HUES6 (cell line): ENCODE data around the gene NDUFV2.
"Not testable (repeated sequence)": the region's sequence is repeated elsewhere in the genome, so short reads cannot be mapped to it uniquely, and the experiment has no call there.

Experiments
- H3K27ac ChIP-seq: 2 replicates; pipeline ENCODE4 v1.7.0; 2013; ENCODE audit warnings: low read depth, mild to moderate bottlenecking, low read length, inconsistent platforms
- H3K27me3 ChIP-seq: 2 replicates; pipeline ENCODE4 v1.6.1; 2013; ENCODE audit warnings: low read length; ENCODE audit not compliant: control insufficient read depth, insufficient read depth
- H3K36me3 ChIP-seq: 2 replicates; pipeline ENCODE4 v1.6.1; 2013; ENCODE audit warnings: low read length; ENCODE audit not compliant: control insufficient read depth, insufficient read depth
- H3K4me1 ChIP-seq: 2 replicates; pipeline ENCODE4 v1.6.1; 2013; ENCODE audit warnings: low read length; ENCODE audit not compliant: control insufficient read depth, insufficient read depth
- H3K4me3 ChIP-seq: 2 replicates; pipeline ENCODE4 v1.5.1; 2013; ENCODE audit warnings: low read depth, low read length
- H3K9ac ChIP-seq: one replicate; pipeline ENCODE4 v1.6.1; 2013; ENCODE audit warnings: mild to moderate bottlenecking, low read length
- H3K9me3 ChIP-seq: 2 replicates; pipeline ENCODE4 v1.6.1; 2013; ENCODE audit warnings: low read depth, low read length; ENCODE audit not compliant: control insufficient read depth, insufficient read depth

The NDUFV2 gene

GRCh38 chr18:9068346-9068745 is 34.2 kb upstream of the NDUFV2 start:
- H3K9ac ChIP-seq = no peak overlapping the region
- H3K4me1 ChIP-seq = peaks cover 7% of the 10 kb centered on the region; the same call in 1 of the 2 replicates
- H3K36me3 ChIP-seq = no peaks in the 10 kb centered on the region
- H3K9me3 ChIP-seq = peaks cover 4% of the 10 kb centered on the region; the same call in 1 of the 2 replicates
- no peak overlapping the region for H3K4me3 ChIP-seq
- no peak overlapping the region for H3K27ac ChIP-seq
- H3K27me3 ChIP-seq = no peaks in the 10 kb centered on the region

GRCh38 chr18:9069601-9070000 is 32.9 kb upstream of the NDUFV2 start:
- Histone ChIP-seq H3K27me3 (no peaks in the 10 kb centered on the region), H3K4me3 (no peak overlapping the region), H3K9me3 (peaks cover 4% of the 10 kb centered on the region; the same call in 1 of the 2 replicates), H3K27ac (no peak overlapping the region), H3K36me3 (no peaks in the 10 kb centered on the region), H3K4me1 (peaks cover 7% of the 10 kb centered on the region; the same call in 1 of the 2 replicates), H3K9ac (no peak overlapping the region)

- H3K9ac ChIP-seq = no peak overlapping the region
- no peak overlapping the region for H3K4me3 ChIP-seq
- peaks cover 7% of the 10 kb centered on the region; the same call in 1 of the 2 replicates for H3K4me1 ChIP-seq
- no peaks in the 10 kb centered on the region for H3K27me3 ChIP-seq
- no peak overlapping the region for H3K27ac ChIP-seq
- H3K36me3 ChIP-seq = no peaks in the 10 kb centered on the region
- peaks cover 4% of the 10 kb centered on the region; the same call in 1 of the 2 replicates for H3K9me3 ChIP-seq
Measured at GRCh38 chr18:9070212-9070611, 32.3 kb upstream of the NDUFV2 start.

DNA sequence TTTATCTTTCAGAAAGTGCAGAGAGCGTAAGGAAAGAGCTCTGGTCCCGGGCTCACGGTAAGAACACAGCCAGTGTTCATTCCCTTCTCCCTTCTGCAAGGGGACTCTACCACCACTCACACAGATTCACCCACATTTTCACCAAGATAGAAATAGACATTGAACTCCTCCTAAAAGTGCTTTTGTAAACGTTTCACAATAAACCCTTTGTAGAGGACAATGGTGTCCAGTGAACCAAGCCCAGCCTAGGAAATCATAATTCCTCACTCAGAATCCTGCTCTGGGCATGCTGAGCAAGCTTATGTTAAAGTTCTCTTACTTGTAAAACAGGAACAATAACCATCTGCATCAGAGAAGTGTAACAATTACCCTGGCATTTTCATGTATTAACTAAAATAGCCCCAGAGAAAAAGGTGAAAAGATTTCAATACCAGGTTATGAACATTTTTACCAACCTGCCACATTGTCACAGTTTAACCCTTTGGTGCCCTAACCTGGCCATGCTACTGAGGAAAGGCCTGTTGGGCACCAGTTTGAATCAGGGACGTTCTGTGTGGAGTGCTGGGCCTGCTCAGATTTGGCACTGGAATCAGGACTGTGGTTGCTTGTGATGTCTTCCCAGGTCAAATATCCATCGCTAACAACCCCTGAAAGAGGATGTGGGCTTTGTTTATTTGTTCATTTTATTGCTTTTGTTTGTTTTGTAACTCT is 22.5 kb upstream of the NDUFV2 start:
- no peaks in the 10 kb centered on the region for H3K4me1 ChIP-seq
- H3K27ac ChIP-seq = no peak overlapping the region
- H3K4me3 ChIP-seq = no peak overlapping the region
- no peaks in the 10 kb centered on the region for H3K36me3 ChIP-seq
- no peak overlapping the region for H3K9ac ChIP-seq
- H3K9me3 ChIP-seq = no peaks in the 10 kb centered on the region
- no peaks in the 10 kb centered on the region for H3K27me3 ChIP-seq

DNA sequence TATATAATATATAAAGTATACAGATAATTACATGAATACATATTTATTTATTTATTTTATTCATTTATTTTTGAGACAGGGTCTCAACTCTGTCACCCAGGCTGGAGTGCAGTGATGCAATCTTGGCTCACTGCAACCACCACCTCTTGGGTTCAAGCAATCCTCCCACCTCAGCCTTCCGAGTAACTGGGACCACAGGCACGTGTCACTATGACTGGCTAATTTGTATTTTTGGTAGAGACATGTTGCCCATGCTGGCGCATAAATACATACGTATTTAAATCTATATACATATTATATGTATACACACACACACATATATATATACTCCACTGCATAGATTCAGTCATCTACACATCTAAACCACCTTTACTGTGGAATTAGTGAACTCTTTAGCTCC is 20.6 kb upstream of the NDUFV2 start:
- H3K4me3 ChIP-seq = no peak overlapping the region
- H3K27me3 ChIP-seq = no peaks in the 10 kb centered on the region
- H3K9me3 ChIP-seq = no peaks in the 10 kb centered on the region
- no peaks in the 10 kb centered on the region for H3K36me3 ChIP-seq
- no peak overlapping the region for H3K9ac ChIP-seq
- no peaks in the 10 kb centered on the region for H3K4me1 ChIP-seq
- H3K27ac ChIP-seq = no peak overlapping the region

- H3K27me3 ChIP-seq = no peaks in the 10 kb centered on the region
- no peaks in the 10 kb centered on the region for H3K4me1 ChIP-seq
- H3K36me3 ChIP-seq = no peaks in the 10 kb centered on the region
- H3K27ac ChIP-seq = no peak overlapping the region
- no peak overlapping the region for H3K4me3 ChIP-seq
- no peaks in the 10 kb centered on the region for H3K9me3 ChIP-seq
- H3K9ac ChIP-seq = no peak overlapping the region
Measured at GRCh38 chr18:9082711-9083510, 19.6 kb upstream of the NDUFV2 start.

DNA sequence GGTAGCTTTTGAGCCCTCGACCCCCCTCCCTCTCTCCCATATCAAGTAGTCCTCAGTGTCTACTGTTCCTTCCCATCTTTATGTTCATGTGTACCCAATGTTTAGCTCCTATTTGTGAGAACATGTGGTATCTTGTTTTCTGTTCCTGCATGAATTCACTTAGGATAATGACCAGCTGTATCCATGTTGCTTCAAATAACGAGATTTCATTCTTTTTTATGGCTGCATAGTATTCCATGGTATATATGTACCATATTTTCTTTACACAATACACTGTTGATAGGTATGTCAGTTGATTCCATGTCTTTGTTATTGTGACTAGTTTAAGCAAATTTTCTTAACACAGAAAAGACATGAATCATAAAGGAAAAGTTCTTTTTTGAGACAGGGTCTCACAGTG is 16.5 kb upstream of the NDUFV2 start:
- Histone ChIP-seq H3K9me3 (no peaks in the 10 kb centered on the region), H3K9ac (no peak overlapping the region), H3K27me3 (no peaks in the 10 kb centered on the region), H3K4me3 (no peak overlapping the region), H3K27ac (no peak overlapping the region), H3K36me3 (no peaks in the 10 kb centered on the region), H3K4me1 (no peaks in the 10 kb centered on the region)

- Histone ChIP-seq H3K4me3 (no peak overlapping the region), H3K36me3 (no peaks in the 10 kb centered on the region), H3K27ac (no peak overlapping the region), H3K27me3 (no peaks in the 10 kb centered on the region), H3K4me1 (no peaks in the 10 kb centered on the region), H3K9ac (no peak overlapping the region), H3K9me3 (no peaks in the 10 kb centered on the region)
Measured at GRCh38 chr18:9086624-9087023, 15.9 kb upstream of the NDUFV2 start.

GRCh38 chr18:9087144-9087543 is 15.4 kb upstream of the NDUFV2 start:
- H3K27me3 ChIP-seq = no peaks in the 10 kb centered on the region
- no peak overlapping the region for H3K4me3 ChIP-seq
- no peaks in the 10 kb centered on the region for H3K4me1 ChIP-seq
- no peak overlapping the region for H3K9ac ChIP-seq
- H3K36me3 ChIP-seq = no peaks in the 10 kb centered on the region
- no peaks in the 10 kb centered on the region for H3K9me3 ChIP-seq
- no peak overlapping the region for H3K27ac ChIP-seq

DNA sequence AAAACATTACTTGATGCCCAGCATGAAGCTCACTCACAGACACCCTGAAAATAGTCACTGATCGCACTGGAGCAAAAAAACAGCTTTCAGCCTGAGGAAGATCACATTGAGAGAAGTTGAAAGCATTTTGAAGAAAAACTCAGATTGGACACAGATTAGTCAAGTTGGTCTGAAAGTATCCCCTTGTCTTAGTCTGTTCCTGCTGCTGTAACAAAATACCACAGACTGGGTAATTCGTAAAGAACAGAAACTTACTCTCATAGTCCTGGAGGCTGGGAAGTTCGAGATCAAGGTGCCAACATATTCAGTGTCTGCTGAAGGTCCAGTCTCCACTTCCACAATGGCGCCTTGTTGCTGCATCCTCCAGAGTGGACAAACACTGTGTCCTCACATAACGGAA is 14.2 kb upstream of the NDUFV2 start:
- no peak overlapping the region for H3K4me3 ChIP-seq
- H3K4me1 ChIP-seq = no peaks in the 10 kb centered on the region
- H3K36me3 ChIP-seq = no peaks in the 10 kb centered on the region
- no peak overlapping the region for H3K27ac ChIP-seq
- no peaks in the 10 kb centered on the region for H3K27me3 ChIP-seq
- no peak overlapping the region for H3K9ac ChIP-seq
- H3K9me3 ChIP-seq = no peaks in the 10 kb centered on the region

GRCh38 chr18:9088727-9089126 is 13.8 kb upstream of the NDUFV2 start:
- not testable (repeated sequence) for H3K4me1 ChIP-seq, H3K36me3 ChIP-seq, H3K4me3 ChIP-seq, H3K9me3 ChIP-seq, H3K27me3 ChIP-seq, H3K27ac ChIP-seq, H3K9ac ChIP-seq
